BJ (cell line): ENCODE measurements around the gene ARPC5L. TPM values are rescaled to one million over a fixed set of nuclear protein-coding genes. Genes with fewer than 3 reads are reported as not detected.
"Not testable (repeated sequence)": the region's sequence is repeated elsewhere in the genome, so short reads cannot be mapped to it uniquely, and the experiment has no call there.

Source experiments
- CTCF ChIA-PET: fragments of 350-600 bp; formaldehyde crosslinking; extraction: SDS; loops from one replicate; lab custom pipeline; 2021; ENCODE audit warnings: antibody characterized with exemption, inconsistent platforms; lab: Yijun Ruan, JAX
- POLR2A ChIA-PET: fragments of 300-600 bp; sonication (Branson Sonifier 250); formaldehyde crosslinking; extraction: SDS; loops from one replicate; lab custom pipeline; 2021; ENCODE audit warnings: antibody characterized with exemption; lab: Charles Lee
- DNase-seq: peaks from one replicate; pipeline ENCODE4 v3.0.0-alpha.2; 2011; ENCODE audit warnings: low read depth
- H3K27me3 ChIP-seq: 2 replicates; pipeline ENCODE4 v1.6.0; 2011; ENCODE audit warnings: low read length; ENCODE audit not compliant: control insufficient read depth, insufficient read depth
- H3K36me3 ChIP-seq: 2 replicates; pipeline ENCODE4 v1.5.1; 2011; ENCODE audit warnings: low read length; ENCODE audit not compliant: control insufficient read depth, insufficient read depth
- H3K4me3 ChIP-seq: 2 replicates; pipeline ENCODE4 v1.5.1; 2011; ENCODE audit warnings: low read depth, mild to moderate bottlenecking, control low read depth, low read length
- polyA plus RNA-seq: library from polyadenylated mRNA; depleted of rRNA; stranded (reverse); fragments of >200 nt; gene quantifications from 2 replicates; pipeline ENCODE4 v1.2.3, GENCODE V29; 2011
- TF ChIP-seq, protein P1 (sequence below): IDR thresholded peaks from 2 replicates; pipeline ENCODE4 v1.5.1; 2011; ENCODE audit warnings: low read depth, mild to moderate bottlenecking, control low read depth, inconsistent platforms, low read length, moderate library complexity; ENCODE audit not compliant: insufficient read depth

ARPC5L gene
- polyA plus RNA-seq, 1 experiment = 34.0 TPM

DNA sequence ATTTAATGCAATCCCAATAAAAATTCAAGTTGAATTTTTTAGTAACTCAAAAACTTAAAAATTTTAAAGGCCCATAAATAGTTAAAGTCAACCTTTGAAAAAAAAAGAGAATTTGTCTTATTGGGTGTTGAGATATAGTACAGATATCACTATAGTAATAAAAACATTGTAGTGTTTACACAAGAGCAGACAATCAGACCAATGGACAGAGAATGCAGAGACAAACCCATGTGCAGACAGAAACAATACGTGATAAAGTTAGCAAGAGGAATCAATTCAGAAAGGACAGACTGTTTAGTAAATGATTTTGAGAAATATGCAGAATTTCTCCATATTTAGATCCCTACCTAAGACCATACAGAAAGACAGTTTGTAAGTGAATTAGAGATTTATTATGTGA is 45.0 kb downstream of the ARPC5L start:
- TF ChIP-seq, protein P1, sequence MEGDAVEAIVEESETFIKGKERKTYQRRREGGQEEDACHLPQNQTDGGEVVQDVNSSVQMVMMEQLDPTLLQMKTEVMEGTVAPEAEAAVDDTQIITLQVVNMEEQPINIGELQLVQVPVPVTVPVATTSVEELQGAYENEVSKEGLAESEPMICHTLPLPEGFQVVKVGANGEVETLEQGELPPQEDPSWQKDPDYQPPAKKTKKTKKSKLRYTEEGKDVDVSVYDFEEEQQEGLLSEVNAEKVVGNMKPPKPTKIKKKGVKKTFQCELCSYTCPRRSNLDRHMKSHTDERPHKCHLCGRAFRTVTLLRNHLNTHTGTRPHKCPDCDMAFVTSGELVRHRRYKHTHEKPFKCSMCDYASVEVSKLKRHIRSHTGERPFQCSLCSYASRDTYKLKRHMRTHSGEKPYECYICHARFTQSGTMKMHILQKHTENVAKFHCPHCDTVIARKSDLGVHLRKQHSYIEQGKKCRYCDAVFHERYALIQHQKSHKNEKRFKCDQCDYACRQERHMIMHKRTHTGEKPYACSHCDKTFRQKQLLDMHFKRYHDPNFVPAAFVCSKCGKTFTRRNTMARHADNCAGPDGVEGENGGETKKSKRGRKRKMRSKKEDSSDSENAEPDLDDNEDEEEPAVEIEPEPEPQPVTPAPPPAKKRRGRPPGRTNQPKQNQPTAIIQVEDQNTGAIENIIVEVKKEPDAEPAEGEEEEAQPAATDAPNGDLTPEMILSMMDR = no peak
- no peak overlapping the region for H3K4me3 ChIP-seq
- no peaks in the 10 kb centered on the region for H3K27me3 ChIP-seq
- no peak for DNase-seq
- ChIA-PET POLR2A (no interaction called here), CTCF (interaction anchor here (0.6 kb wide), 1 partner anchor 33 kb away, joined by 3 read pairs; no protein-coding TSS in a partner anchor)
- H3K36me3 ChIP-seq = peaks cover 3% of the 10 kb centered on the region; the same call in 1 of the 2 replicates

DNA sequence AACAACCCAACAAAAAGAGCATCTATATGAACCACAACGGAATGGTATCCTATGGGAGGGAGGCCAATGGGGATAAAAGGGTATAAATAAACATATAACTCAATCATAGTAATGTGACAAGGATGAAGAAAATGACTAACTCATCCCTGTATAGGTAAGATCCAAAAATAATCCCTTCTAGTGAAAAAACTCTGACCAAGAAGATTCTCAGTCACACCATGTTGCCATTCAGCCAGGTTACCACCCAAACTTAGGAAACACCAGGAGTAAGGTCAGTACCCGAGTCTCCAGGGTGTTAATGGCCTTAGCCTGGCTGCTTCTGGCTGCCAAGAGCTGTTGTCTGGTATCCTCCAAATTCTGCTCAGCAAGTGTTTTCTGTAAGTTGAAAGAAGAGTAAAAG is 46.2 kb downstream of the ARPC5L start:
- POLR2A ChIA-PET = no interaction called here
- CTCF ChIA-PET = no interaction called here
- Histone ChIP-seq H3K36me3 (peaks cover 6% of the 10 kb centered on the region), H3K27me3 (no peaks in the 10 kb centered on the region), H3K4me3 (no peak overlapping the region)
- TF ChIP-seq, protein P1 = no peak
- no peak for DNase-seq

DNA sequence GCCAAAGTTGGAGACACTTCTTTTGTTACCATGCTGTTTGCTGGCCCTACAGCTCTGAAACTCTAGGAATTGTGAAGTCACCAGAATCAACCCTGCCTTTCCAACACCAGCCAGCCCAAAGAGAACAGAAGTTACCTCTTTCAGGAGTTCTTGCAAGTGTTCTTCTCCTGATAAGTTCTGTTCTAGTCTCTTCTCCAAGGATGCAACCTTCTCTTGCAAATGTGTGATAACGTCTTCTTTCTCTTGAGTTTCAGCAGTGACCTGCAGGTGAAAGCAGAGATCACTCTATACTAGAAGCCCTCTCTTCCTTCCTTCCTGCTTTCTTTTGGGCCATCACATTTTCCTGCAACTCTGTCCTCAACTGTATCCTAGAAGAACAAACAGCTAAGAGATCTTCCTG is 49.8 kb downstream of the ARPC5L start:
- H3K36me3 ChIP-seq = peaks cover 9% of the 10 kb centered on the region
- H3K27me3 ChIP-seq = no peaks in the 10 kb centered on the region
- ChIA-PET CTCF (no interaction called here), POLR2A (no interaction called here)
- H3K4me3 ChIP-seq = no peak overlapping the region
- DNase-seq = no peak
- TF ChIP-seq, protein P1 = no peak

DNA sequence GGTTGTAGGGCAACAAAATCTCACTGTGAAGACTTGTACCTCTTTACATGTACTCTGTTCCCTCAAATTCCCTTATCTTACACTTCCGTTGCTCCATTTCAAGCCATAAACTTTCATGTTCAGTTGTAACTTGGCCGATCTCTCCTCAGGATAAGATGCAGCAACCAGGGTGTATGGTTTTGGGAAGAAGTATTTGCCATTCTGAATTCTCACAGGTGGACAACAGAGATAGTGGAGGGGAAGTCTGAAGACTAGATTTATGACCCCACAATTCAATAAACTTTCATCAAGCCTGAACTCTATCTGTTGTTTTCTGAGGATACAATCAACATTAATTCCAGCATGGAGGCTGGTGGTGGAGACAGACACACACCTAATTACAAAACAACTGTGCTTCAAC is 51.4 kb downstream of the ARPC5L start:
- TF ChIP-seq, protein P1 = no peak
- POLR2A ChIA-PET = no interaction called here
- Histone ChIP-seq H3K27me3 (no peaks in the 10 kb centered on the region), H3K36me3 (peaks cover 9% of the 10 kb centered on the region), H3K4me3 (no peak overlapping the region)
- DNase-seq = no peak
- CTCF ChIA-PET = no interaction called here

DNA sequence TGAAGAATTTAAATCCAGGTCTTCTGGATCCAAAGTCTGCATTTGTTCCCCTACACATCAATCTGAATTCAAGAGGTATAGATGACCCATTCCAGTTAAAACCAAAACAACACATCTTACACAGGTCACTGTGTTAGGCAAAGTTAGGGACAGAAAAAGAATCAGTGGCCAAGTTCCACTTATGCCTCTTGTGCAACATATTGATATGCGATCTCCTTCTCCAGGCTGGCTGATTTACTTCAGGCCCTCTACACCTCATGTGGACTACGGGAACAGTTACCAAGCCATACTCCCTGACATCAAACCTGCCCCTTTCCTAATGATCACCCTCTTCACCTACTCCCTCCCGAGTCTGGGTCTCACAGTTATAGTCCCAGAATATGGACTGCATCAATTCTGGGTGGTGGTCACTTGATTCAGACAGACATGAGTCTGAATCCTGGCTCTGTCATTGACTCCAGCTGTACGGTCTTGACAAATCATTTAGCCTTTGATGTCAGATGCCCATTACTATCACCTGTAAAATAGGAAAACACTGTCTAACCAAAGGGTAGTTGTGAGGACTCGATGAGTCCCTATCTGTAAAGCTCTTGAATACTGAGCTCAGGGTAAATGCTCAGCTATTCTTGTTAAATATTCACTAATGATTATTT is 52.9 kb downstream of the ARPC5L start:
- Histone ChIP-seq H3K4me3 (no peak overlapping the region), H3K36me3 (peaks cover 11% of the 10 kb centered on the region), H3K27me3 (no peaks in the 10 kb centered on the region)
- ChIA-PET CTCF (interaction anchor here (1.0 kb wide), 1 partner anchor 62 kb away, joined by 3 read pairs; the partner anchor contains the start of gene WDR38), POLR2A (no interaction called here)
- DNase-seq = no peak
- TF ChIP-seq, protein P1 = no peak

DNA sequence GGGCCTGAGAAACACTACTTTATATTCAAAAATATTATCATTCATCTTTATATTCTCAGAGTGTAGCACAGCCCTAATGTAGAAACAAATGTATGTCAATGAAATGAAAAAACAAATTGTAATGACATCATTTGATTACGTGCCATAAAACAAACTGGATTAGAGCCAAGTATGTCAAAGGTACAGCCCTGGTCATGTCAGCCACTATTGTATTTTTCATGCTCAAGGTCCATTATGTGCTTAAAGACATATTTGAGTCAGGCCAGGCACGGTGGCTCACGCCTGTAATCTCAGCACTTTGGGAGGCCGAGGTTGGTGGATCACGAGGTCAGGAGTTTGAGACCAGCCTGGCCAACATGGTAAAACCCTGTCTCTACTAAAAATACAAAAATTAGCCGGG is 58.5 kb downstream of the ARPC5L start:
- H3K4me3 ChIP-seq, POLR2A ChIA-PET, CTCF ChIA-PET, H3K27me3 ChIP-seq, DNase-seq, H3K36me3 ChIP-seq: not testable (repeated sequence)
